Measurements from ENCODE around the gene EIF4H. TPM values are rescaled to one million over a fixed set of nuclear protein-coding genes. Genes with fewer than 3 reads are reported as not detected.

The EIF4H gene
- total RNA-seq, 1 experiment from 2014 or later: 339 TPM

GRCh38 chr7:74129887-74130286, 44.3 kb upstream of the EIF4H start:
- ChIA-PET POLR2A (ENCODE audit: unreplicated experiment) (interaction anchor here (0.6 to 0.7 kb wide), 2 partner anchors 31 to 38 kb away, joined by 3 to 4 read pairs; no protein-coding TSS in a partner anchor), CTCF (interaction anchor here (0.5 kb wide), 1 partner anchor 62 kb away, joined by 5 read pairs; no protein-coding TSS in a partner anchor)
- H4K20me1 ChIP-seq (ENCODE audit: low read length): no peaks in the 10 kb centered on the region
- no TSS peak for BruUV-seq (replicated peaks)
- H3K27ac ChIP-seq (ENCODE audit: low read length): no peak overlapping the region
- H3F3A ChIP-seq (ENCODE audit: low read length, unreplicated experiment): no peaks in the 10 kb centered on the region
- TF ChIP-seq EZH2 (IDR thresholded peaks at IDR 0.05; ENCODE audit: low read length, unreplicated experiment): no peak
- TF ChIP-seq CTCF (conservative IDR thresholded peaks at IDR 0.05; ENCODE audit: low read depth, low read length): no peak
- no peak for TF ChIP-seq EZH2phosphoT487 (IDR thresholded peaks at IDR 0.05; ENCODE audit: borderline replicate concordance, low read length)
- no peaks in the 10 kb centered on the region for H3K79me2 ChIP-seq (ENCODE audit: low read length)
- ATAC-seq (no peak), DNase-seq (no peak)
- peaks cover 6% of the 10 kb centered on the region; the same call in 1 of the 2 replicates for H3K4me1 ChIP-seq (ENCODE audit: insufficient read depth, low read length)
- no peaks in the 10 kb centered on the region for H3K36me3 ChIP-seq (ENCODE audit: low read depth, low read length)
- no peaks in the 10 kb centered on the region for H3K9me2 ChIP-seq (replicated peaks; ENCODE audit: low read length)
- no peak overlapping the region for H2AFZ ChIP-seq (ENCODE audit: low read length)
- no peaks in the 10 kb centered on the region for H3K27me3 ChIP-seq (ENCODE audit: low read length)
- no peak overlapping the region for H3K4me2 ChIP-seq (ENCODE audit: low read length)
- no peak overlapping the region for H3K4me3 ChIP-seq (ENCODE audit: low read length)
- intact Hi-C loops (cut with micrococcal nuclease): no loop called here
- H3K9ac ChIP-seq (ENCODE audit: low read length): no peak overlapping the region
- H3K9me3 ChIP-seq (ENCODE audit: low read length): no peaks in the 10 kb centered on the region

DNA sequence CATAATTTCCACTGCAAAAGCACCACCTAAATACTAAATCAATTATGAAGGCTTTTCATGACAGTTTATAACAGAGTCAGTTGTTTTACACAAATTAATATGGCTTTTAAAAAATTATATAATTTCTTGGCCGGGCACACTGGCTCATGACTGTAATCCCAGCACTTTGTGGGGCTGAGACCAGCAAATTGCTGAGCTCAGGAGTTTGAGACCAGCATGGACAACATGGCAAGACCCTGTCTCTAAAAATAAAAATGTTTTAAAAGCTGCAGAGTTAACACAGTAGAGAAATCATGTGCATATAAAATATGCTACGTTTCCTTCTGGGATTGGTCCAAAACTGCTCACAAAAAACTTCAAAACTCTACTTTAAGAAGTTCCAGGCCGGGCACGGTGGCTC, 43.6 kb upstream of the EIF4H start:
- intact Hi-C loops (cut with micrococcal nuclease): no loop called here

More for the DNA sequence above, 43.6 kb upstream of the EIF4H start:
- H3K9ac ChIP-seq (ENCODE audit: low read length): no peak overlapping the region
- BruUV-seq (replicated peaks): no TSS peak
- no peaks in the 10 kb centered on the region for H3K27me3 ChIP-seq (ENCODE audit: low read length)
- POLR2A ChIA-PET (ENCODE audit: unreplicated experiment): no interaction called here
- no peaks in the 10 kb centered on the region for H3K79me2 ChIP-seq (ENCODE audit: low read length)
- CTCF ChIA-PET: interaction anchor here (0.5 kb wide), 1 partner anchor 63 kb away, joined by 14 read pairs; no protein-coding TSS in a partner anchor
- ATAC-seq: no peak
- H3K9me3 ChIP-seq (ENCODE audit: low read length): no peaks in the 10 kb centered on the region
- no peaks in the 10 kb centered on the region for H3F3A ChIP-seq (ENCODE audit: low read length, unreplicated experiment)
- H2AFZ ChIP-seq (ENCODE audit: low read length): no peak overlapping the region
- H3K9me2 ChIP-seq (replicated peaks; ENCODE audit: low read length): no peaks in the 10 kb centered on the region
- TF ChIP-seq CTCF (conservative IDR thresholded peaks at IDR 0.05; ENCODE audit: low read depth, low read length) (no peak), EZH2phosphoT487 (IDR thresholded peaks at IDR 0.05; ENCODE audit: borderline replicate concordance, low read length) (no peak), EZH2 (IDR thresholded peaks at IDR 0.05; ENCODE audit: low read length, unreplicated experiment) (no peak)
- H3K27ac ChIP-seq (ENCODE audit: low read length): no peak overlapping the region
- H3K36me3 ChIP-seq (ENCODE audit: low read depth, low read length): no peaks in the 10 kb centered on the region
- H4K20me1 ChIP-seq (ENCODE audit: low read length): no peaks in the 10 kb centered on the region
- H3K4me2 ChIP-seq (ENCODE audit: low read length): no peak overlapping the region
- peaks cover 6% of the 10 kb centered on the region; the same call in 1 of the 2 replicates for H3K4me1 ChIP-seq (ENCODE audit: insufficient read depth, low read length)
- no peak overlapping the region for H3K4me3 ChIP-seq (ENCODE audit: low read length)
- DNase-seq: no peak

All from PC-3 (cell line).